ENCODE results near the gene RAPGEF1.

The RAPGEF1 gene

DNA sequence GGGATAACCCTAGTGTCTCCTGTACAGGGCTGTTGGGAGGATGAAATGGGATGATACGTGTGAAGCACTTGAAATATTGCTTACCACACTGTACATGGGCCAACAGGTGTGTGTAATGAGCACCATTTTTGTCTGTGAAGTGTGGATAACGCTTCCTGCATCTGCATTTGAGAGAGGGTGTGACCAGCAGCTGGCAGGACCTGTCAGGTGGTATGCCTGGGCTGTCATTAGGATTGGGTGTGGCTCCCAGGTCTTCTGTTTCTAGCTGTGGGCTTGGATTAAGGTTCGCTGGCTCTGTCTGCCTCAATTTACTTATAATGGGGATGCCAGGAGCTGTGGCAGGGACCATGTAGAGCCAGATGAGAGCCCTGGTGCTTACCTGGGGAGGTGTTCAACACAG lies 120.2 kb downstream of the RAPGEF1 start:
- no peak for DNase-seq (ENCODE audit: low read depth in 1 of 2, low spot score in 1 of 2)
- no peak overlapping the region for H3K27ac ChIP-seq (replicated peaks)
- H3K27me3 ChIP-seq (ENCODE audit: insufficient read depth, poor library complexity, severe bottlenecking) = no peaks in the 10 kb centered on the region
- no peak overlapping the region for H3K4me3 ChIP-seq (replicated peaks; ENCODE audit: insufficient read depth, low read length)
- no peak for TF ChIP-seq CTCF (IDR thresholded peaks at IDR 0.05; ENCODE audit: insufficient read depth, low read length)
- TF ChIP-seq REST (IDR thresholded peaks at IDR 0.05; ENCODE audit: insufficient replicate concordance, low read depth) = no peak
- no peak for TF ChIP-seq GABPA (IDR thresholded peaks at IDR 0.05; ENCODE audit: low read depth)
- no peak for TF ChIP-seq SPI1 (IDR thresholded peaks at IDR 0.05; ENCODE audit: borderline replicate concordance, low read depth)
- no peak for TF ChIP-seq POLR2AphosphoS5 (IDR thresholded peaks at IDR 0.05; ENCODE audit: low read depth)

- Histone ChIP-seq H3K4me3 (replicated peaks; ENCODE audit: insufficient read depth, low read length) (no peak overlapping the region), H3K27ac (replicated peaks) (no peak overlapping the region), H3K27me3 (ENCODE audit: insufficient read depth, poor library complexity, severe bottlenecking) (no peaks in the 10 kb centered on the region)
- TF ChIP-seq REST (IDR thresholded peaks at IDR 0.05; ENCODE audit: insufficient replicate concordance, low read depth) (no peak), POLR2AphosphoS5 (IDR thresholded peaks at IDR 0.05; ENCODE audit: low read depth) (no peak), SPI1 (IDR thresholded peaks at IDR 0.05; ENCODE audit: borderline replicate concordance, low read depth) (no peak), GABPA (IDR thresholded peaks at IDR 0.05; ENCODE audit: low read depth) (no peak), CTCF (IDR thresholded peaks at IDR 0.05; ENCODE audit: insufficient read depth, low read length) (no peak)
- DNase-seq (ENCODE audit: low read depth in 1 of 2, low spot score in 1 of 2) = no peak
Measured at GRCh38 chr9:131618785-131619184, 121.1 kb downstream of the RAPGEF1 start.

DNA sequence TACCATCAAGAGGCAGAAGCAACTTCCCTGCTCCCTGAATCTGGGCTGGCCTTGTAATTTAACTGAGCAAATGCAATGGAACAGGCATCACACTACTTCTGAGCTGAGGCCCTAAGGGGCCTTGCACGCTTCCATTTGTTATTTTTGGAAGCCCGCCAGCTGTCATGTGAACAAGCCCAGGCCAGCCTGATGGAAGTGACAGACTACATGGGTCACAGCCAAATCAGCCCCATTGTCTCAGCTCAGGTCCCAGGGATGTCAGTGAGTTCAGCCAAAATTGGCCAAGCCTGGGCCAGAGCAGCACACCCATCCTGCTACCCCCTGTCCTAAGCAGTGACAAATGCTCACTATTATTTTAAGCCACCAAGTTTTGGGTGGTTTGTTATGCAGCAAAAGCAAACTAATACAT lies 121.8 kb downstream of the RAPGEF1 start:
- no peaks in the 10 kb centered on the region for H3K27me3 ChIP-seq (ENCODE audit: insufficient read depth, poor library complexity, severe bottlenecking)
- TF ChIP-seq SPI1 (IDR thresholded peaks at IDR 0.05; ENCODE audit: borderline replicate concordance, low read depth) = no peak
- TF ChIP-seq REST (IDR thresholded peaks at IDR 0.05; ENCODE audit: insufficient replicate concordance, low read depth) = no peak
- TF ChIP-seq GABPA (IDR thresholded peaks at IDR 0.05; ENCODE audit: low read depth) = no peak
- no peak for TF ChIP-seq POLR2AphosphoS5 (IDR thresholded peaks at IDR 0.05; ENCODE audit: low read depth)
- no peak for TF ChIP-seq CTCF (IDR thresholded peaks at IDR 0.05; ENCODE audit: insufficient read depth, low read length)
- DNase-seq (ENCODE audit: low read depth in 1 of 2, low spot score in 1 of 2) = no peak
- no peak overlapping the region for H3K4me3 ChIP-seq (replicated peaks; ENCODE audit: insufficient read depth, low read length)
- H3K27ac ChIP-seq (replicated peaks) = no peak overlapping the region
